Kidney (tissue), 14 donors: ENCODE results near the gene IL18BP. TPM values are rescaled to one million over a fixed set of nuclear protein-coding genes. Genes with fewer than 3 reads are reported as not detected.

Source experiments
- DNase-seq, 5 donors: peaks; one replicate each; pipeline ENCODE4 v3.0.0-alpha.2; 2013 to 2020
- FAIRE-seq: peaks from 2 replicates; lab custom pipeline; 2012; peaks lifted over from hg19 to GRCh38; lab: Jason Lieb, UNC
- H3K27ac ChIP-seq, 2 donors: one replicate each; pipeline ENCODE4 v1.7.0; 2013; ENCODE audit warnings: low read depth in 2 of 2, low read length in 2 of 2, inconsistent platforms in 1 of 2
- H3K27me3 ChIP-seq: one replicate; pipeline ENCODE4 v1.7.1; 2013; ENCODE audit warnings: low read length, inconsistent platforms; ENCODE audit not compliant: control insufficient read depth, insufficient read depth
- H3K36me3 ChIP-seq, 3 donors: one replicate each; pipeline versions ENCODE4 v1.7.0 to v1.7.1; 2013; ENCODE audit warnings: low read length in 3 of 3, control low read depth in 1 of 3, inconsistent platforms in 1 of 3; ENCODE audit not compliant: insufficient read depth in 3 of 3, control insufficient read depth in 2 of 3
- H3K4me1 ChIP-seq, 3 donors: one replicate each; pipeline versions ENCODE4 v1.7.0 to v1.7.1; 2013; ENCODE audit warnings: low read length in 3 of 3, inconsistent platforms in 1 of 3, low read depth in 1 of 3; ENCODE audit not compliant: control insufficient read depth in 2 of 3, insufficient read depth in 2 of 3
- H3K4me3 ChIP-seq, 3 donors: one replicate each; pipeline versions ENCODE4 v1.7.0 to v1.8.1; 2013; ENCODE audit warnings: low read length in 3 of 3, control low read depth in 1 of 3, inconsistent platforms in 1 of 3
- H3K9ac ChIP-seq, 3 donors: one replicate each; pipeline versions ENCODE4 v1.7.0 to v1.7.1; 2013; ENCODE audit warnings: low read length in 3 of 3, control low read depth in 1 of 3, inconsistent platforms in 1 of 3
- H3K9me3 ChIP-seq, 3 donors: one replicate each; pipeline versions ENCODE4 v1.7.0 to v1.7.1; 2013; ENCODE audit warnings: low read length in 3 of 3, control low read depth in 1 of 3, inconsistent platforms in 1 of 3; ENCODE audit not compliant: control insufficient read depth in 2 of 3, insufficient read depth in 1 of 3
- CTCF ChIP-seq: IDR thresholded peaks from 3 replicates; pipeline ENCODE4 v1.5.1; 2012; ENCODE audit warnings: mild to moderate bottlenecking, moderate library complexity, borderline replicate concordance; ENCODE audit not compliant: insufficient read depth; ENCODE audit errors: extremely low read depth
- intact Hi-C: fragments of 100-400 bp; cut with DNase I; formaldehyde crosslinking; loops from one replicate; pipeline ENCODE4 v1.11.1; 2022
- polyA plus RNA-seq: library from polyadenylated mRNA; stranded (reverse); fragments of 350-450 nt; fragmentation: Illumina TruSeq; extraction: RNeasy Lipid Tissue Mini Kit (QIAGEN cat#74804); gene quantifications from one replicate; pipeline ENCODE4 v1.2.3, GENCODE V29; 2014; ENCODE audit warnings: low read depth, low replicate concordance; ENCODE audit not compliant: insufficient read depth
- total RNA-seq: library from RNA; stranded (reverse); fragmentation: NEBNext Ultra II Directional; extraction: Animal tissue kit (Norgen Biotek cat#: 25700); gene quantifications from one replicate; pipeline ENCODE4 v1.2.1, GENCODE V29; 2021
- donor health status: control.
- donor health status: control.
- donor health status: control.
- donor health status: control.
- donor health status: control.
- donor health status: DM: yes; HTN: yes; CAD: no.
- donor health status: Normal renal cell carcinoma (clear cell type).

IL18BP gene
- total and polyA plus RNA-seq, 2 donors from 2014 or later, result 19.5 to 21.1 TPM

- no peaks in the 10 kb centered on the region for H3K9me3 ChIP-seq
- H3K27me3 ChIP-seq, result no peaks in the 10 kb centered on the region
- no peak overlapping the region for H3K27ac ChIP-seq
- H3K9ac ChIP-seq, result no peak overlapping the region
- DNase-seq (no peak), FAIRE-seq (no peak)
- peaks cover 0 to 15% (median 12%) of the 10 kb centered on the region in 3 donors for H3K4me1 ChIP-seq
- peaks cover 2 to 4% (median 2%) of the 10 kb centered on the region in 3 donors for H3K36me3 ChIP-seq
- TF ChIP-seq CTCF, result no peak
- H3K4me3 ChIP-seq, result no peak overlapping the region
- intact Hi-C loops, result no loop called here
Measured at GRCh38 chr11:71995726-71996291, 2.9 kb upstream of the IL18BP start.

DNA sequence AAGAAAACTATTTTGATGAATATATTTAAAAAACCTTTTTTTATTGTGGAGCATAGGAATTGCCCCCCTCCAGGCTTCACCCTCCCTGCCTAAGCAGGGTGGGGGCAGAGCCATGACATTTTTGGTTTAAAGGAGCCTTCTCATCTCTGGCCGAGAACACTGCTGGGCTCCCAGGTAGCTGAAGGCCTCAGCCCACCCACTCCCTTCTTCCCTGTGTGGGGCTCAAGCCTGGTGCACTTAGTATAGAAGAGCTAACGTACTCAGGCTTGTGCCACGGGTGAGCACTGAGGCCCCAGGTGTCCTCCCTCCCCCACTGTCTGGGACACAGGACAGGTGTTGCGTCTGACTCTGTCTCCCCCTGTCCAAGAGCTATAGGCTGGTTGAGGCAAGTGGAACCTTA is 2.2 kb upstream of the IL18BP start:
- H3K27ac ChIP-seq, result no peak overlapping the region
- no peak for FAIRE-seq
- DNase-seq, result no peak
- H3K9ac ChIP-seq, result no peak overlapping the region
- peaks cover 0 to 4% (median 0%) of the 10 kb centered on the region in 3 donors for H3K36me3 ChIP-seq
- H3K9me3 ChIP-seq, result no peaks in the 10 kb centered on the region
- TF ChIP-seq CTCF, result no peak
- peaks cover 0 to 15% (median 12%) of the 10 kb centered on the region in 3 donors for H3K4me1 ChIP-seq
- H3K27me3 ChIP-seq, result no peaks in the 10 kb centered on the region
- intact Hi-C loops, result no loop called here
- no peak overlapping the region for H3K4me3 ChIP-seq

- no peak overlapping the region for H3K4me3 ChIP-seq
- H3K4me1 ChIP-seq, result peaks cover 0 to 15% (median 12%) of the 10 kb centered on the region in 3 donors
- peaks cover 0 to 4% (median 0%) of the 10 kb centered on the region in 3 donors for H3K36me3 ChIP-seq
- no peak overlapping the region for H3K27ac ChIP-seq
- FAIRE-seq, result no peak
- no peak overlapping the region for H3K9ac ChIP-seq
- intact Hi-C loops, result no loop called here
- H3K9me3 ChIP-seq, result no peaks in the 10 kb centered on the region
- no peak for DNase-seq
- no peak for TF ChIP-seq CTCF
- no peaks in the 10 kb centered on the region for H3K27me3 ChIP-seq
Measured at GRCh38 chr11:71996946-71997345, 1.8 kb upstream of the IL18BP start.

DNA sequence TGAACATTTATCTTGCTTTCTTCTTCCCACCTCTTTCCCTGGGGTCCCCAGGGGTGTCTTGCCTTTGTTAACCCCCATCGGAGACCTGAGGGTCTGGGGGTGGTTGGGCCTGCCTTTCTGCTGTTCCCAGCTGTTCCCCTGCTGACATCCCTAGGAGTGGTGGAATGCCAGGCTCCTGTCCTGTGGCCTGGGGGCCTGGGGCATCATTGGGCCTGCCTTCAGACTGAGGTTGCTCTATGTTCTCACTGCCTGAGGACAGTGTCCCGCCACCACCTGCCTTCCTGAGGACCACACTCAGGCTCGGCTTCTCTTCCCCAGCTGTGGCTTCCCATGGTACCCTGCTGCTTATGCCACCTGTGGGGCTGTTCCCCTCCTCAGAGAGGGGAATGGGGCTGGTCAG is 1.1 kb upstream of the IL18BP start:
- TF ChIP-seq CTCF, result no peak
- H3K36me3 ChIP-seq, result peaks cover 0 to 6% (median 0%) of the 10 kb centered on the region in 3 donors
- no peak overlapping the region for H3K4me3 ChIP-seq
- DNase-seq (no peak), FAIRE-seq (no peak)
- peaks cover 0 to 15% (median 12%) of the 10 kb centered on the region in 3 donors for H3K4me1 ChIP-seq
- H3K27me3 ChIP-seq, result no peaks in the 10 kb centered on the region
- no peak overlapping the region for H3K27ac ChIP-seq
- H3K9me3 ChIP-seq, result no peaks in the 10 kb centered on the region
- intact Hi-C loops, result no loop called here
- no peak overlapping the region for H3K9ac ChIP-seq
